ENCODE measurements around the gene HTN1. TPM values are rescaled to one million over a fixed set of nuclear protein-coding genes. Genes with fewer than 3 reads are reported as not detected.
"Not testable (repeated sequence)": the region's sequence is repeated elsewhere in the genome, so short reads cannot be mapped to it uniquely, and the experiment has no call there.

The HTN1 gene
- total RNA-seq, 2 experiments from 2014 or later: not detected

GRCh38 chr4:70008771-70009170 is 41.5 kb upstream of the HTN1 start:
- no TSS peak for BruUV-seq (replicated peaks)
- no peak for DNase-seq (ENCODE audit: low spot score)
- no peaks in the 10 kb centered on the region for H3K9me2 ChIP-seq (ENCODE audit: insufficient read depth, low read length)
- H2AFZ ChIP-seq (ENCODE audit: low read length): no peak overlapping the region
- no peaks in the 10 kb centered on the region for H3K9me3 ChIP-seq (ENCODE audit: low read length)
- H3K36me3 ChIP-seq (ENCODE audit: insufficient read depth, low read length): no peaks in the 10 kb centered on the region
- H4K20me1 ChIP-seq (ENCODE audit: insufficient read depth, low read length): no peaks in the 10 kb centered on the region
- H3K4me2 ChIP-seq (ENCODE audit: low read length): no peak overlapping the region
- intact Hi-C loops (cut with micrococcal nuclease; ENCODE audit: unreplicated experiment): no loop called here
- CTCF ChIA-PET (ENCODE audit: unreplicated experiment): no interaction called here
- no peak for TF ChIP-seq EZH2phosphoT487 (IDR thresholded peaks at IDR 0.05; ENCODE audit: borderline replicate concordance, low read depth, low read length)
- TF ChIP-seq, protein P1, sequence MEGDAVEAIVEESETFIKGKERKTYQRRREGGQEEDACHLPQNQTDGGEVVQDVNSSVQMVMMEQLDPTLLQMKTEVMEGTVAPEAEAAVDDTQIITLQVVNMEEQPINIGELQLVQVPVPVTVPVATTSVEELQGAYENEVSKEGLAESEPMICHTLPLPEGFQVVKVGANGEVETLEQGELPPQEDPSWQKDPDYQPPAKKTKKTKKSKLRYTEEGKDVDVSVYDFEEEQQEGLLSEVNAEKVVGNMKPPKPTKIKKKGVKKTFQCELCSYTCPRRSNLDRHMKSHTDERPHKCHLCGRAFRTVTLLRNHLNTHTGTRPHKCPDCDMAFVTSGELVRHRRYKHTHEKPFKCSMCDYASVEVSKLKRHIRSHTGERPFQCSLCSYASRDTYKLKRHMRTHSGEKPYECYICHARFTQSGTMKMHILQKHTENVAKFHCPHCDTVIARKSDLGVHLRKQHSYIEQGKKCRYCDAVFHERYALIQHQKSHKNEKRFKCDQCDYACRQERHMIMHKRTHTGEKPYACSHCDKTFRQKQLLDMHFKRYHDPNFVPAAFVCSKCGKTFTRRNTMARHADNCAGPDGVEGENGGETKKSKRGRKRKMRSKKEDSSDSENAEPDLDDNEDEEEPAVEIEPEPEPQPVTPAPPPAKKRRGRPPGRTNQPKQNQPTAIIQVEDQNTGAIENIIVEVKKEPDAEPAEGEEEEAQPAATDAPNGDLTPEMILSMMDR (conservative IDR thresholded peaks at IDR 0.05; ENCODE audit: low read length): no peak
- H3K4me1 ChIP-seq (ENCODE audit: insufficient read depth, low read length, poor library complexity, severe bottlenecking): no peaks in the 10 kb centered on the region
- H3K79me2 ChIP-seq (ENCODE audit: insufficient read depth, low read depth, low read length): no peaks in the 10 kb centered on the region
- H3K4me3 ChIP-seq (ENCODE audit: low read depth, low read length, poor library complexity, severe bottlenecking): no peak overlapping the region
- POLR2A ChIA-PET: no interaction called here
- H3K27ac ChIP-seq (ENCODE audit: low read depth, low read length, poor library complexity, severe bottlenecking): no peak overlapping the region

DNA sequence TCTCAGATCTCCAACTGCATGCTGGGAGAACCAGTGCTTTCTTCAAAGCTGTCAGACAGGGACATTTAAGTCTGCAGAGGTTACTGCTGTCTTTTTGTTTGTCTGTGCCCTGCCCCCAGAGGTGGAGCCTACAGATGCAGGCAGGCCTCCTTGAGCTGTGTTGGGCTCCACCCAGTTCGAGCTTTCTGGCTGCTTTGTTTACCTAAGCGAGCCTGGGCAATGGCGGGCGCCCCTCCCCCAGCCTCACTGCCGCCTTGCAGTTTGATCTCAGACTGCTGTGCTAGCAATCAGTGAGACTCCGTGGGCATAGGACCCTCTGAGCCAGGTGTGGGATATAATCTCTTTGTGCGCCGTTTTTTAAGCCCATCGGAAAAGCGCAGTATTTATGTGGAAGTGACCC is 31.2 kb upstream of the HTN1 start:
- H3K4me1 ChIP-seq (ENCODE audit: insufficient read depth, low read length, poor library complexity, severe bottlenecking); H3K9me3 ChIP-seq (ENCODE audit: low read length); DNase-seq (ENCODE audit: low spot score); H3K27ac ChIP-seq (ENCODE audit: low read depth, low read length, poor library complexity, severe bottlenecking); H2AFZ ChIP-seq (ENCODE audit: low read length); intact Hi-C loops (cut with micrococcal nuclease; ENCODE audit: unreplicated experiment); H3K36me3 ChIP-seq (ENCODE audit: insufficient read depth, low read length); H4K20me1 ChIP-seq (ENCODE audit: insufficient read depth, low read length); BruUV-seq (replicated peaks); H3K9me2 ChIP-seq (ENCODE audit: insufficient read depth, low read length); CTCF ChIA-PET (ENCODE audit: unreplicated experiment); H3K4me2 ChIP-seq (ENCODE audit: low read length); H3K4me3 ChIP-seq (ENCODE audit: low read depth, low read length, poor library complexity, severe bottlenecking); POLR2A ChIA-PET; H3K79me2 ChIP-seq (ENCODE audit: insufficient read depth, low read depth, low read length): not testable (repeated sequence)

DNA sequence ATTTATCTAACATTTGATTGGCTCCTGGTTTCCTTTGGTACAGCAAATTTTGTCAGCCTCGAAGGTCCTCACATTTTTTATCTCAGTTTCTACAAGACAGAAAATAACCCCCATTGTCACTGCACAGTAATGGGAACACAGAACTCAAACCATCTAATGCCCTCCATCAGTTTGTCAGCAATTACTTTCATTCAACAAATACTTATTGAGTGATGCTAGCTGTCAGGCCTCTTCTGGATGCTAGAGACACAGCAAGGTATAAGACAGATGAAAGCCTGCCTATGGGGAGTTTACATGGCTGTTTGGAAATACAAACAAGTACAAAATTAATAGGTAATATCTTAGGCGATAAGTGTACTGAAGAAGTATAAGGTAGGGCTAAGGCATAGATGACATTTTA is 27.0 kb upstream of the HTN1 start:
- Histone ChIP-seq H3K9me2 (ENCODE audit: insufficient read depth, low read length) (no peaks in the 10 kb centered on the region), H3K4me1 (ENCODE audit: insufficient read depth, low read length, poor library complexity, severe bottlenecking) (no peaks in the 10 kb centered on the region), H4K20me1 (ENCODE audit: insufficient read depth, low read length) (no peaks in the 10 kb centered on the region), H3K4me2 (ENCODE audit: low read length) (no peak overlapping the region), H3K36me3 (ENCODE audit: insufficient read depth, low read length) (no peaks in the 10 kb centered on the region), H2AFZ (ENCODE audit: low read length) (no peak overlapping the region), H3K79me2 (ENCODE audit: insufficient read depth, low read depth, low read length) (no peaks in the 10 kb centered on the region), H3K9me3 (ENCODE audit: low read length) (no peaks in the 10 kb centered on the region), H3K27ac (ENCODE audit: low read depth, low read length, poor library complexity, severe bottlenecking) (no peak overlapping the region), H3K4me3 (ENCODE audit: low read depth, low read length, poor library complexity, severe bottlenecking) (no peak overlapping the region)
- intact Hi-C loops (cut with micrococcal nuclease; ENCODE audit: unreplicated experiment): no loop called here
- DNase-seq (ENCODE audit: low spot score): no peak
- CTCF ChIA-PET (ENCODE audit: unreplicated experiment): no interaction called here
- POLR2A ChIA-PET: no interaction called here
- no peak for TF ChIP-seq EZH2phosphoT487 (IDR thresholded peaks at IDR 0.05; ENCODE audit: borderline replicate concordance, low read depth, low read length)
- TF ChIP-seq, protein P1 (conservative IDR thresholded peaks at IDR 0.05; ENCODE audit: low read length): no peak
- no TSS peak for BruUV-seq (replicated peaks)

All from OCI-LY7 (cell line).